ENCODE data around the gene GGACT.
"Not testable (repeated sequence)": the region's sequence is repeated elsewhere in the genome, so short reads cannot be mapped to it uniquely, and the experiment has no call there.

GGACT gene

GRCh38 chr13:100588331-100589177 is at the start of gene GGACT:
GGACT (minus strand) TSS chr13:100588789; CDS start chr13:100532591, 56,198 bp downstream.
- peak; percentile 71 for DNase-seq

GRCh38 chr13:100637796-100638195 is 49.2 kb upstream of the GGACT start:
- DNase-seq: no peak

- no peak for DNase-seq
Measured at GRCh38 chr13:100637380-100637779, 48.8 kb upstream of the GGACT start.

GRCh38 chr13:100636441-100636840 is 47.9 kb upstream of the GGACT start:
- peak; percentile 94 for DNase-seq

- DNase-seq: peak; percentile 75
Measured at GRCh38 chr13:100636004-100636403, 47.4 kb upstream of the GGACT start.

- DNase-seq: no peak
Measured at GRCh38 chr13:100634696-100635095, 46.1 kb upstream of the GGACT start.

GRCh38 chr13:100633461-100633860 is 44.9 kb upstream of the GGACT start:
- DNase-seq: no peak

GRCh38 chr13:100630555-100630954 is 42.0 kb upstream of the GGACT start:
- peak; percentile 87 for DNase-seq

- no peak for DNase-seq
Measured at GRCh38 chr13:100627120-100627519, 38.5 kb upstream of the GGACT start.

- DNase-seq: no peak
Measured at GRCh38 chr13:100625447-100625846, 36.9 kb upstream of the GGACT start.

GRCh38 chr13:100620792-100621191 is 32.2 kb upstream of the GGACT start:
- DNase-seq: no peak

- no peak for DNase-seq
Measured at GRCh38 chr13:100619940-100620339, 31.4 kb upstream of the GGACT start.

GRCh38 chr13:100618897-100619296 is 30.3 kb upstream of the GGACT start:
- DNase-seq: not testable (repeated sequence)

- DNase-seq: no peak
Measured at GRCh38 chr13:100613031-100613430, 24.4 kb upstream of the GGACT start.

GRCh38 chr13:100611678-100612492 is 23.3 kb upstream of the GGACT start:
- DNase-seq: no peak

GRCh38 chr13:100610391-100611347 is 22.1 kb upstream of the GGACT start:
- no peak for DNase-seq

- no peak for DNase-seq
Measured at GRCh38 chr13:100608906-100609305, 20.3 kb upstream of the GGACT start.

GRCh38 chr13:100608489-100608888 is 19.9 kb upstream of the GGACT start:
- DNase-seq: no peak

- no peak for DNase-seq
Measured at GRCh38 chr13:100604918-100605710, 16.5 kb upstream of the GGACT start.

- DNase-seq: no peak
Measured at GRCh38 chr13:100602493-100603111, 14.0 kb upstream of the GGACT start.

- DNase-seq: no peak
Measured at GRCh38 chr13:100601716-100602115, 13.1 kb upstream of the GGACT start.

Measured in COR-L47 (cell line).